ENCODE results near the gene SMC3. TPM values are rescaled to one million over a fixed set of nuclear protein-coding genes. Genes with fewer than 3 reads are reported as not detected.
"Not testable (repeated sequence)": the region's sequence is repeated elsewhere in the genome, so short reads cannot be mapped to it uniquely, and the experiment has no call there.

Gene SMC3
- total RNA-seq, 2 donors from 2014 or later = 25.6 to 38.8 TPM

GRCh38 chr10:110524859-110525232 lies 42.6 kb upstream of the SMC3 start:
- WGBS = 87% methylated on average over 2 of the region's 2 CpGs
- H3K27ac ChIP-seq = no peak overlapping the region
- no peak for DNase-seq (ENCODE audit: low spot score)
- no peaks in the 10 kb centered on the region for H3K36me3 ChIP-seq
- H3K27me3 ChIP-seq (replicated peaks; ENCODE audit: insufficient read depth) = no peaks in the 10 kb centered on the region
- H3K4me1 ChIP-seq (replicated peaks) = no peaks in the 10 kb centered on the region
- intact Hi-C loops (cut with DNase I) = no loop called here
- no peaks in the 10 kb centered on the region for H3K9me3 ChIP-seq
- H3K4me3 ChIP-seq = no peak overlapping the region
- TF ChIP-seq CTCF (IDR thresholded peaks at IDR 0.05) (no peak), POLR2AphosphoS5 (IDR thresholded peaks at IDR 0.05) (no peak), POLR2A (IDR thresholded peaks at IDR 0.05) (no peak)

DNA sequence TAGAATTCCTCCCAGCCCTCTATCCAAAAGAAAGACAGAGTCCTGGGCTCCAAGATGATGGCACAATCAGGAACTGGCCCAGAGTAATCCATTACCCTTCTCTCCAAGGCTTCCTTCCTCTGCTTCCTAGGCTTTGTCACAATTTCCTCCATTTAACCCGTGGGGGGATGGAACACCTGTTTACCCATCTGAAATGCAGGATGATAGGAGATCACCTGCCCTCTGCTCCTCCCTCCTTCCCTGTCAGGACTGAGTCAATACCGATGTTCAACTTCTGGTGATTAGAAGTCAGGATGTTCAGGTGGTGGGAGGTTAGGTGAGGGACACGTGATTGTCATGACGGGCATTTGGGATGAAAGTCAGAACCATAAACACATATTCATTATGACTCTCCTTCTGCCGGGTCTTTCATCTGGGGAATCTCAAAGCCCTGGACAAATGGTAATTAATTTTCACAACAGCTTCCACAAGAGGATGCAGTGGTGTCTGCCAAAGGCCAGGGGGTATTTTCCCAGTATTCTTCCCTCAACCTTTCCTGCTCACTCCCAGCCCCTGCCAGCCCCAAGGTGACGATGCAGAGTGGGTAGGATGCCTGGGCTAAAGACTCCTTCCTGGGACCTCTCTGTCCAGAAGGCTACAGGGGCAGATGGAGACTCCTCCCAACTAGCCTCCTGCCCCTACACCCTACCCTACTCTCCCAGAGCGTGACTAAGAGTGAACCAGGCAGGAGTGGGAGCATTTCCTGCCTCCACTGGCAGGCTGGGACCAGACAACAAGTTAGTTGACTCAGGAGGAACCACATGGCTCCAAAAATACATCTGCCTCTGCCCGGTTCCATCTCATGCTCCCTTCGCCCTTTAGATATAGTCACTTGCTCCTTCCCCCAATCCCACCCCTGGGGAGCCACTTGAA lies 41.9 kb upstream of the SMC3 start:
- DNase-seq (ENCODE audit: low spot score) = no peak
- Histone ChIP-seq H3K27ac (no peak overlapping the region), H3K9me3 (no peaks in the 10 kb centered on the region), H3K36me3 (no peaks in the 10 kb centered on the region), H3K4me3 (no peak overlapping the region), H3K4me1 (replicated peaks) (no peaks in the 10 kb centered on the region), H3K27me3 (replicated peaks; ENCODE audit: insufficient read depth) (no peaks in the 10 kb centered on the region)
- intact Hi-C loops (cut with DNase I) = no loop called here
- no peak for TF ChIP-seq POLR2AphosphoS5 (IDR thresholded peaks at IDR 0.05)
- no peak for TF ChIP-seq CTCF (IDR thresholded peaks at IDR 0.05)
- no peak for TF ChIP-seq POLR2A (IDR thresholded peaks at IDR 0.05)
- WGBS = 60% methylated on average over 9 of the region's 9 CpGs

DNA sequence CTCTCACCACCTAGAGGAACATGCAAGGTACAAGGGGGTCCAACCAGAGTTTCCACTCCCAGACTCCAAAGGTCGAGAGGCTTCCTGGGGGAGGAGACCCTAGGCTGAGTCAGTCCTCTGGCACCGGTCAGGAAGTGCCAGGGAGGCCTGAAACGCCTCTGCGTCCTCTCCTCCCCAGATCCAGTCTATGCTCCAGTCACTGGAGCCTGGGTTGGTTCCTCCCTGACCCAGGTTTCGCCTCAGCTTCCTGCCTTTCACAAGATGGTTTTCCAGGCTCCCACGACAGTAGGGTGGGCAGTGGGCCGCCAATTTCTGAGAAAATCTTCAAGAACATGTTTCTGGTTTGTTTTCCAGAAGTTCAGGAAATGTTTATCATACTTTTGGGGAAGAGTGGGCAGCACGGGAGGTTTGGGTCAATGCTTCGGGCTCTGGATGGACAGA lies 39.7 kb upstream of the SMC3 start:
- DNase-seq (ENCODE audit: low spot score) = no peak
- TF ChIP-seq CTCF (IDR thresholded peaks at IDR 0.05) = no peak
- TF ChIP-seq POLR2A (IDR thresholded peaks at IDR 0.05) = no peak
- no peak for TF ChIP-seq POLR2AphosphoS5 (IDR thresholded peaks at IDR 0.05)
- WGBS = 86% methylated on average over 9 of the region's 9 CpGs
- no peaks in the 10 kb centered on the region for H3K36me3 ChIP-seq
- H3K27me3 ChIP-seq (replicated peaks; ENCODE audit: insufficient read depth) = no peaks in the 10 kb centered on the region
- no peaks in the 10 kb centered on the region for H3K9me3 ChIP-seq
- H3K27ac ChIP-seq = no peak overlapping the region
- H3K4me1 ChIP-seq (replicated peaks) = no peaks in the 10 kb centered on the region
- intact Hi-C loops (cut with DNase I) = no loop called here
- no peak overlapping the region for H3K4me3 ChIP-seq

GRCh38 chr10:110528224-110528996 lies 39.1 kb upstream of the SMC3 start:
- H3K27me3 ChIP-seq (replicated peaks; ENCODE audit: insufficient read depth) = no peaks in the 10 kb centered on the region
- H3K4me1 ChIP-seq (replicated peaks) = no peaks in the 10 kb centered on the region
- H3K4me3 ChIP-seq = no peak overlapping the region
- H3K9me3 ChIP-seq = no peaks in the 10 kb centered on the region
- intact Hi-C loops (cut with DNase I) = no loop called here
- 66% methylated on average over 5 of the region's 5 CpGs for WGBS
- no peak for DNase-seq (ENCODE audit: low spot score)
- TF ChIP-seq CTCF (IDR thresholded peaks at IDR 0.05) (no peak), POLR2A (IDR thresholded peaks at IDR 0.05) (no peak), POLR2AphosphoS5 (IDR thresholded peaks at IDR 0.05) (no peak)
- H3K36me3 ChIP-seq = no peaks in the 10 kb centered on the region
- no peak overlapping the region for H3K27ac ChIP-seq

GRCh38 chr10:110528997-110529524 lies 38.4 kb upstream of the SMC3 start:
- H3K27ac ChIP-seq; DNase-seq (ENCODE audit: low spot score); H3K27me3 ChIP-seq (replicated peaks; ENCODE audit: insufficient read depth); H3K4me1 ChIP-seq (replicated peaks); H3K9me3 ChIP-seq; intact Hi-C loops (cut with DNase I); H3K4me3 ChIP-seq; H3K36me3 ChIP-seq: not testable (repeated sequence)
- 93% methylated on average over 8 of the region's 8 CpGs for WGBS
